ENCODE results near the gene SLC24A3.

DNA sequence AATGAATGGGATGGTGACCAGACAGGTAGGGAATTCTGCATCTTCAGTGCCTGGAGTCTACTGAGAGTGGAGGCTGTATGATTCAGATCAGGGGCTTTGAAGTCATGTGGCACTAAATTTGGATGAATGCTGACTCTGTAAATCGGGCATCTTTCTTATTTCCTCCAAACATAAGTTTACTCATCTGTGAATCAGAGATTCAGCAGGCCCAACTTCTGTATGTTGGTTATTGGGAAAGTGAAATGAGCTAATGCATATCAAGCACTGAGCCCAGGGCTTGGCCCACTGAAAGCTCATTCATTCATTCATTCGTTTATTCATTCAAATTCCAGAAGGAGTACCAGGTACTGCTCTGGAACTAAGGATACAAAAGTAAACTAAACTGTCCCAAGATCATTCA, 353.3 kb downstream of the SLC24A3 start:
- TF ChIP-seq POLR2AphosphoS5 (IDR thresholded peaks at IDR 0.05) (no peak), CTCF (IDR thresholded peaks at IDR 0.05) (no peak)

Data from suprapubic skin (tissue), 3 donors.